Stimulated activated CD8-positive, alpha-beta memory T cell treated with anti-CD3 and anti-CD28 coated beads, Interleukin-7, amount 100 ng/mL, for 24 hours (primary cell): ENCODE results near the gene PRAMEF20.

Source experiments
- DNase-seq: peaks from one replicate; pipeline ENCODE4 v3.0.0-alpha.2; 2020; ENCODE audit warnings: low read depth

The PRAMEF20 gene

DNA sequence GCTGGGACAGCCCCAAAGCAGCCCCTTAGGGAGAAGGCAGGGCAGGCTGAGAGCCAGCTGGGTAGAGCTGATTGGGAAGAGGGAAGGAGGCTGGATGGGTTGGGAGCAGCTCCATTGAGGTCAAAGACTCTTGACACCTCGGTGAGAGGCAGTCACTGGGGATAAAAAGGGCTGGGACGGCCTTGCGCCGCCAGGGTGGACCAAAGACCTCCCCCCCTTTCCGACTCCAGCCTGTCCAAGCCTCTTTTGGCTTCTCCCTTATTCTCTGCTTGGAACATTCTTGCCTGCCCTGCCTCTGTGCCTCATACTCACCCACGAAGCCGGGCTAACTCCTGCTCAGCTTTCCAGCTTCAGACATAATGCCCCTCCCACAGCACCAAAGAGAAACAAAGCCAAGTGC is 52.4 kb downstream of the PRAMEF20 start:
- DNase-seq = no peak

GRCh38 chr1:13465515-13465914 is 55.3 kb downstream of the PRAMEF20 start:
- no peak for DNase-seq

- DNase-seq = no peak
Measured at GRCh38 chr1:13469343-13469742, 59.1 kb downstream of the PRAMEF20 start.
